ENCODE measurements around the gene PNKP. TPM values are rescaled to one million over a fixed set of nuclear protein-coding genes. Genes with fewer than 3 reads are reported as not detected.

The PNKP gene
- total RNA-seq, 2 donors from 2014 or later = 55.8 to 78.7 TPM

DNA sequence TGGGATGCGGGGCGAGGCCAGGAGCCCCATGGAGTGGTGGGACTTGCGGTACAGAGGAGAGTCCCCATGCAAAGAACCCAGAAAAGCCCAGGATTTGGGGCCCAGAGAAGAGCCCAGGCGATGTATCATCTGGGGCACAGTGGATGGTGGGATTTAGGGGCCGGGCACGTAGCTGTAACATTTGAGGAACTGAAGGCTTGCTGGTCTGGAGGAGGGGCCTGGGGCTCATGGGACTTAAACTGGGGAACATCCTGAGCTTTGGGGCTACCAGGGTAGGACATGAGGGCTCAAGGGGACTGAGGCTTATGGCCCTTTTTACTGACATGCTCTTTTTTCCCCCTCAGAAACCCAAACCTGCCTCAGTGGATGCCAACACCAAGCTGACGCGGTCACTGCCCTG, 35.8 kb downstream of the PNKP start:
- no peak for ATAC-seq (ENCODE audit: insufficient number of reproducible peaks, low FRiP score, low read depth)

DNA sequence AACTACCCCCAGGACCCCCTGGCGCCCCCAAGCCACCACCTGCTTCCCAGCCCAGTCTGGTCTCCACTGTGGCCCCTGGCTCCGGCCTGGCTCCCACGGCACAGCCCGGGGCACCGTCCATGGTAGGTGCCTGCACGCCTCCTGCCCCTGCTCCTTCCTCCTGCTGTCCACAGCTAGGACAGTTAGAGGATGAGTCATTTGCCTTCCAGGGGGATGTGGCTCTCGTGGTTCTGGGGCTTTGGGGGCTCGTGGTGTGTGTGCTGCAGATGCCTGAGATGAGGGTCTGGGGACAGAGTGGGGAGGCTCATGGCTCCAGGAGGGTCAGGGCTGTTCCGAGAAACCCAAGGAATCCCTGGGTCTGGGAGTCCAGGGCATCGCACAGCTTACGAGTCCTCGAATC, 36.6 kb downstream of the PNKP start:
- H3K9me3 ChIP-seq = no peaks in the 10 kb centered on the region
- H3K27ac ChIP-seq = no peak overlapping the region
- TF ChIP-seq, protein P1, sequence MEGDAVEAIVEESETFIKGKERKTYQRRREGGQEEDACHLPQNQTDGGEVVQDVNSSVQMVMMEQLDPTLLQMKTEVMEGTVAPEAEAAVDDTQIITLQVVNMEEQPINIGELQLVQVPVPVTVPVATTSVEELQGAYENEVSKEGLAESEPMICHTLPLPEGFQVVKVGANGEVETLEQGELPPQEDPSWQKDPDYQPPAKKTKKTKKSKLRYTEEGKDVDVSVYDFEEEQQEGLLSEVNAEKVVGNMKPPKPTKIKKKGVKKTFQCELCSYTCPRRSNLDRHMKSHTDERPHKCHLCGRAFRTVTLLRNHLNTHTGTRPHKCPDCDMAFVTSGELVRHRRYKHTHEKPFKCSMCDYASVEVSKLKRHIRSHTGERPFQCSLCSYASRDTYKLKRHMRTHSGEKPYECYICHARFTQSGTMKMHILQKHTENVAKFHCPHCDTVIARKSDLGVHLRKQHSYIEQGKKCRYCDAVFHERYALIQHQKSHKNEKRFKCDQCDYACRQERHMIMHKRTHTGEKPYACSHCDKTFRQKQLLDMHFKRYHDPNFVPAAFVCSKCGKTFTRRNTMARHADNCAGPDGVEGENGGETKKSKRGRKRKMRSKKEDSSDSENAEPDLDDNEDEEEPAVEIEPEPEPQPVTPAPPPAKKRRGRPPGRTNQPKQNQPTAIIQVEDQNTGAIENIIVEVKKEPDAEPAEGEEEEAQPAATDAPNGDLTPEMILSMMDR (IDR thresholded peaks at IDR 0.05) = no peak
- no peak overlapping the region for H3K4me3 ChIP-seq
- peaks cover 61% of the 10 kb centered on the region for H3K36me3 ChIP-seq
- ATAC-seq (ENCODE audit: insufficient number of reproducible peaks, low FRiP score, low read depth) (no peak), DNase-seq (ENCODE audit: low spot score) (no peak)
- no peaks in the 10 kb centered on the region for H3K27me3 ChIP-seq (replicated peaks; ENCODE audit: insufficient read depth)
- no peaks in the 10 kb centered on the region for H3K4me1 ChIP-seq (ENCODE audit: control insufficient read depth in 1 of 2, low read depth in 2 of 2)

More for the DNA sequence above, 35.8 kb downstream of the PNKP start:
- no peak for DNase-seq (ENCODE audit: low spot score)
- no peaks in the 10 kb centered on the region for H3K9me3 ChIP-seq
- peaks cover 68% of the 10 kb centered on the region for H3K36me3 ChIP-seq
- H3K4me3 ChIP-seq = no peak overlapping the region
- no peaks in the 10 kb centered on the region for H3K4me1 ChIP-seq (ENCODE audit: control insufficient read depth in 1 of 2, low read depth in 2 of 2)
- H3K27me3 ChIP-seq (replicated peaks; ENCODE audit: insufficient read depth) = no peaks in the 10 kb centered on the region
- TF ChIP-seq, protein P1 (IDR thresholded peaks at IDR 0.05) = no peak
- no peak overlapping the region for H3K27ac ChIP-seq

DNA sequence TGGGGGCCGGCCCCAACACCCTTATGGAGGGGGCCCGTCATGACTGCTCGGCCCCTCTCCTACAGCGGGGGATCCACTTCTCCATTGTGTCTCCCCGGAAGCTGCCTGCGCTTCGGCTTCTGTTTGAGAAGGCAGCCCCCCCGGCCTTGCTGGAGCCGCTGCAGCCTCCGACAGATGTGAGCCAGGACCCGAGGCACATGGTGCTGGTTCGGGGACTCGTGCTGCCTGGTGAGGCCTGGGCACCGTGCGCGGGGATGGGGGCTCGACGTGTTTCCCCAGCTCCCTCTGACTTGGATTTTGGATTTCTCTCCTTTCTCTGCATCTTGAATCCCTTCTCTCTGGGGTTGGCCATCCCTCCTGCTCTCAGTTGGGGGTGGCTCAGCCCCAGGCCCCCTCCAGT, 37.7 kb downstream of the PNKP start:
- no peaks in the 10 kb centered on the region for H3K9me3 ChIP-seq
- DNase-seq (ENCODE audit: low spot score) (no peak), ATAC-seq (ENCODE audit: insufficient number of reproducible peaks, low FRiP score, low read depth) (no peak)
- H3K36me3 ChIP-seq = peaks cover 51% of the 10 kb centered on the region
- H3K27ac ChIP-seq = no peak overlapping the region
- H3K4me1 ChIP-seq (ENCODE audit: control insufficient read depth in 1 of 2, low read depth in 2 of 2) = no peaks in the 10 kb centered on the region
- TF ChIP-seq, protein P1 (IDR thresholded peaks at IDR 0.05) = no peak
- H3K27me3 ChIP-seq (replicated peaks; ENCODE audit: insufficient read depth) = no peaks in the 10 kb centered on the region
- H3K4me3 ChIP-seq = no peak overlapping the region

DNA sequence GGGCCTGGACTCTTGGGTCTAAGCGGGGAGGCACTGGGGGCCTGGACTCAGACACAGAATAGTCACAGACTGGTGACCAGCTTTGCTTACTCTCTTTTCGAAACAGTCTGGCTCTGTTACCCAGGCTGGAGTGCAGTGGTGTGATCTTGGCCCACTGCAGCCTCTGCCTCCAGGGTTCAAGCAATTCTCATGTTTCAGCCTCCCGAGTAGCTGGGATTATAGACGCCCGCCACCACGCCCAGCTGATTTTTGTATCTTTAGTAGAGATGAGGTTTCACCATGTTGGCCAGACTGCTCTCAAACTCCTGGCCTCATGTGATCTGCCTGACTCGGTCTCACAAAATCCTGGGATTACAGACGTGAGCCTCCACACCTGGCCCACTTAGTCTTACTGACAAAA, 38.2 kb downstream of the PNKP start:
- no peaks in the 10 kb centered on the region for H3K27me3 ChIP-seq (replicated peaks; ENCODE audit: insufficient read depth)
- TF ChIP-seq, protein P1 (IDR thresholded peaks at IDR 0.05) = no peak
- H3K4me1 ChIP-seq (ENCODE audit: control insufficient read depth in 1 of 2, low read depth in 2 of 2) = no peaks in the 10 kb centered on the region
- H3K9me3 ChIP-seq = no peaks in the 10 kb centered on the region
- ATAC-seq (ENCODE audit: insufficient number of reproducible peaks, low FRiP score, low read depth) (no peak), DNase-seq (ENCODE audit: low spot score) (no peak)
- H3K36me3 ChIP-seq = peaks cover 45% of the 10 kb centered on the region
- no peak overlapping the region for H3K4me3 ChIP-seq
- H3K27ac ChIP-seq = no peak overlapping the region

DNA sequence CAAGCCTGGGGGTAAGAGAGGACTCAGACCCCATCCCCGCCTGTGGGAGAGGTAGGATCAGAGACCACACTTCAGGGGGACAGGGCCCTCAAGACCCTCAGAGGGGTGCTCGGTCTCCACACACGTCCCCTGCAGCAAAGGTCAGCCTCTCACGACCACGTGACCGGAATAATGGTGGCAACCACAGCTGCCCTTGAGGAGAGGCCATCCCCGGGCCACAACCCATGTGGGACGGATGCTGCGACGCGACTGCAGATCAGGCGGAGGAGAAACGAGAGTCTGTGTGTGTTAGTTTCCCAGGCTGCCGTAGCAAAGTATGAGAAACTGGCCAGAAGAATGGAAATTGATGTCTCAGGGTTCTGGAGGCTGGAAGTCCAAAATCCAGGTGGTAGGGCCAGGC, 40.3 kb downstream of the PNKP start:
- Histone ChIP-seq H3K27ac (no peak overlapping the region), H3K9me3 (no peaks in the 10 kb centered on the region), H3K4me1 (ENCODE audit: control insufficient read depth in 1 of 2, low read depth in 2 of 2) (no peaks in the 10 kb centered on the region), H3K27me3 (replicated peaks; ENCODE audit: insufficient read depth) (no peaks in the 10 kb centered on the region), H3K4me3 (no peak overlapping the region), H3K36me3 (peaks cover 32% of the 10 kb centered on the region)
- no peak for ATAC-seq (ENCODE audit: insufficient number of reproducible peaks, low FRiP score, low read depth)
- no peak for DNase-seq (ENCODE audit: low spot score)
- TF ChIP-seq, protein P1 (IDR thresholded peaks at IDR 0.05) = no peak
